OCI-LY1 (cell line): Measurements from ENCODE around the gene CA6.

Experiments used
- H2AFZ ChIP-seq: fragments of 200-600 bp; sonication (generic), shearing (Covaris generic); 2 replicates; pipeline ENCODE4 v1.6.0; 2014; ENCODE audit warnings: antibody characterized with exemption, mild to moderate bottlenecking, low read length
- H3F3A ChIP-seq: fragments of 200-600 bp; sonication (generic), shearing (Covaris generic); 2 replicates; pipeline ENCODE4 v1.6.0; 2014; ENCODE audit warnings: mild to moderate bottlenecking, antibody characterized with exemption, low read length, moderate library complexity; ENCODE audit not compliant: insufficient read depth
- H3K27ac ChIP-seq: fragments of 200-600 bp; sonication (generic); 2 replicates; pipeline ENCODE4 v1.5.1; 2014; ENCODE audit warnings: low read length, mixed run types, mild to moderate bottlenecking, low read depth; ENCODE audit not compliant: poor library complexity, severe bottlenecking
- H3K27me3 ChIP-seq: fragments of 200-600 bp; sonication (generic); 2 replicates; pipeline ENCODE4 v1.6.0; 2014; ENCODE audit warnings: antibody characterized with exemption, mild to moderate bottlenecking, low read length, moderate library complexity; ENCODE audit not compliant: insufficient read depth
- H3K36me3 ChIP-seq: fragments of 200-600 bp; sonication (generic); 2 replicates; pipeline ENCODE4 v1.6.1; 2014; ENCODE audit warnings: mild to moderate bottlenecking, antibody characterized with exemption, low read length, moderate library complexity, mixed read lengths; ENCODE audit not compliant: insufficient read depth
- H3K4me1 ChIP-seq: fragments of 200-600 bp; sonication (generic); 2 replicates; pipeline ENCODE4 v1.5.1; 2014; ENCODE audit warnings: mild to moderate bottlenecking, low read length, moderate library complexity; ENCODE audit not compliant: insufficient read depth, severe bottlenecking
- H3K4me2 ChIP-seq: fragments of 200-600 bp; sonication (generic), shearing (Covaris generic); 2 replicates; pipeline ENCODE4 v1.6.1; 2014; ENCODE audit warnings: low read length
- H3K4me3 ChIP-seq: fragments of 200-600 bp; sonication (generic); 2 replicates; pipeline ENCODE4 v1.5.1; 2014; ENCODE audit warnings: low read length, low read depth, mild to moderate bottlenecking, mixed read lengths; ENCODE audit not compliant: poor library complexity, severe bottlenecking
- H3K79me2 ChIP-seq: fragments of 200-600 bp; shearing (Covaris generic); 2 replicates; pipeline ENCODE4 v1.6.1; 2016; ENCODE audit warnings: mixed run types, low read length, mixed read lengths; ENCODE audit not compliant: insufficient read depth
- H3K9ac ChIP-seq: fragments of 200-600 bp; sonication (generic), shearing (Covaris generic); 2 replicates; pipeline ENCODE4 v1.6.1; 2014; ENCODE audit warnings: mild to moderate bottlenecking, low read length, mixed read lengths
- H3K9me2 ChIP-seq: fragments of 200-600 bp; sonication (generic), shearing (Covaris generic); 2 replicates; pipeline ENCODE4 v1.6.1; 2014; ENCODE audit warnings: low read depth, mild to moderate bottlenecking, low read length, mixed read lengths
- H3K9me3 ChIP-seq: fragments of 200-600 bp; shearing (Covaris generic); 2 replicates; pipeline ENCODE4 v1.6.1; 2014; ENCODE audit warnings: low read length, mixed read lengths
- H4K20me1 ChIP-seq: fragments of 200-600 bp; sonication (generic), shearing (Covaris generic); 2 replicates; pipeline ENCODE4 v1.6.0; 2016; ENCODE audit warnings: mild to moderate bottlenecking, low read length; ENCODE audit not compliant: insufficient read depth
- CTCF ChIP-seq: fragments of 200-600 bp; sonication (generic), shearing (Covaris generic); IDR thresholded peaks from 2 replicates; pipeline ENCODE4 v1.5.1; 2017; ENCODE audit warnings: mild to moderate bottlenecking, antibody characterized with exemption, low read length, moderate library complexity, mixed read lengths
- EZH2 ChIP-seq: fragments of 200-600 bp; sonication (generic), shearing (Covaris generic); IDR thresholded peaks from 2 replicates; pipeline ENCODE4 v1.8.0; 2017; ENCODE audit warnings: borderline replicate concordance, mixed run types, mild to moderate bottlenecking, antibody characterized with exemption, low read length, moderate library complexity, mixed read lengths

CA6 gene

GRCh38 chr1:9004031-9004699 is 58.5 kb downstream of the CA6 start:
- no peaks in the 10 kb centered on the region for H3K79me2 ChIP-seq
- no peaks in the 10 kb centered on the region for H4K20me1 ChIP-seq
- no peaks in the 10 kb centered on the region for H3K9me3 ChIP-seq
- peaks cover 24% of the 10 kb centered on the region for H3K4me1 ChIP-seq
- no peaks in the 10 kb centered on the region for H3F3A ChIP-seq
- H3K9ac ChIP-seq: no peak overlapping the region; the same call in 1 of the 2 replicates
- H3K27ac ChIP-seq: no peak overlapping the region
- no peaks in the 10 kb centered on the region for H3K9me2 ChIP-seq
- no peak for TF ChIP-seq CTCF
- TF ChIP-seq EZH2: no peak
- no peak overlapping the region for H2AFZ ChIP-seq
- peaks cover 5% of the 10 kb centered on the region; the same call in 1 of the 2 replicates for H3K27me3 ChIP-seq
- no peak overlapping the region; the same call in 1 of the 2 replicates for H3K4me2 ChIP-seq
- no peaks in the 10 kb centered on the region for H3K36me3 ChIP-seq
- no peak overlapping the region for H3K4me3 ChIP-seq

GRCh38 chr1:9004700-9005394 is 59.2 kb downstream of the CA6 start:
- H3K4me1 ChIP-seq: peaks cover 30% of the 10 kb centered on the region
- no peaks in the 10 kb centered on the region for H3K9me3 ChIP-seq
- TF ChIP-seq CTCF (peak; percentile 93), EZH2 (no peak)
- no peak overlapping the region; the same call in 1 of the 2 replicates for H3K9ac ChIP-seq
- H3K4me2 ChIP-seq: peak overlapping the region; percentile 12; the same call in 1 of the 2 replicates
- H3K9me2 ChIP-seq: no peaks in the 10 kb centered on the region
- no peak overlapping the region for H3K27ac ChIP-seq
- no peaks in the 10 kb centered on the region for H3F3A ChIP-seq
- H3K4me3 ChIP-seq: no peak overlapping the region
- no peaks in the 10 kb centered on the region for H3K79me2 ChIP-seq
- H3K36me3 ChIP-seq: no peaks in the 10 kb centered on the region
- H2AFZ ChIP-seq: no peak overlapping the region
- peaks cover 5% of the 10 kb centered on the region; the same call in 1 of the 2 replicates for H3K27me3 ChIP-seq
- no peaks in the 10 kb centered on the region for H4K20me1 ChIP-seq

- H4K20me1 ChIP-seq: no peaks in the 10 kb centered on the region
Observed at GRCh38 chr1:9005395-9005708, 59.7 kb downstream of the CA6 start.

More at GRCh38 chr1:9005395-9005708, 59.7 kb downstream of the CA6 start:
- Histone ChIP-seq H3K79me2 (no peaks in the 10 kb centered on the region), H3K27me3 (peaks cover 5% of the 10 kb centered on the region; the same call in 1 of the 2 replicates), H3K27ac (no peak overlapping the region), H2AFZ (no peak overlapping the region), H3K9ac (no peak overlapping the region), H3K36me3 (no peaks in the 10 kb centered on the region), H3K4me1 (peaks cover 36% of the 10 kb centered on the region), H3K4me2 (no peak overlapping the region), H3K9me2 (no peaks in the 10 kb centered on the region), H3K4me3 (no peak overlapping the region), H3K9me3 (no peaks in the 10 kb centered on the region), H3F3A (no peaks in the 10 kb centered on the region)
- TF ChIP-seq EZH2: no peak
- no peak for TF ChIP-seq CTCF
